K562 (cell line): ENCODE data around the gene GPR157. TPM values are rescaled to one million over a fixed set of nuclear protein-coding genes. Genes with fewer than 3 reads are reported as not detected.

ENCODE experiments used
- SAFB ChIP-seq: fragments of 200-400 bp; formaldehyde crosslinking; IDR thresholded peaks from 2 replicates; pipeline ENCODE4 v1.6.1; 2017; ENCODE audit warnings: low read depth, low read length, borderline replicate concordance
- ZFX ChIP-seq: sonication (generic); formaldehyde crosslinking; IDR thresholded peaks from 2 replicates; pipeline ENCODE4 v1.8.0; 2022; ENCODE audit warnings: mild to moderate bottlenecking, missing genetic modification reagents, moderate library complexity
- polyA plus RNA-seq, 8 experiments: library from polyadenylated mRNA; depleted of rRNA in 4 of 8; stranded (reverse) in 5 of 8; unstranded in 3 of 8; fragments of >200 nt; fragmentation: Nextera tagmentation in 2 of 8; fragmentation: Illumina TruSeq in 1 of 8; extraction: Ambion mirVana in 2 of 8; extraction: Trizol in 1 of 8; gene quantifications; 2 replicates each; pipeline versions ENCODE4 v1.2.1 to v1.2.3, GENCODE V29; 2011 to 2014; ENCODE audit warnings: inconsistent platforms in 1 of 8, missing spikeins in 1 of 8
- total RNA-seq, 7 experiments: library from RNA; depleted of rRNA in 6 of 7; stranded (reverse); fragments of >200 nt in 6 of 7; fragmentation: Illumina TruSeq in 2 of 7; extraction: Trizol in 2 of 7; gene quantifications; 2 replicates each; pipeline versions ENCODE4 v1.2.1 to v1.2.3, GENCODE V29; 2011 to 2021; ENCODE audit warnings: low replicate concordance in 1 of 7
- TF ChIP-seq, protein P1 (sequence below): fragments of 250-450 bp; sonication (Bioruptor Pico); IDR thresholded peaks from 2 replicates; pipeline ENCODE4 v1.4.0; 2020; ENCODE audit warnings: mild to moderate bottlenecking
- TF ChIP-seq, protein P2 (sequence below): fragments of 250-450 bp; sonication (Bioruptor Pico); IDR thresholded peaks from 2 replicates; pipeline ENCODE4 v1.5.0; 2021; ENCODE audit warnings: mild to moderate bottlenecking, moderate library complexity
- TF ChIP-seq, protein P3 (sequence below): sonication (generic); formaldehyde crosslinking; IDR thresholded peaks from 2 replicates; pipeline ENCODE4 v1.8.0; 2022; ENCODE audit warnings: mild to moderate bottlenecking, missing genetic modification reagents
- TF ChIP-seq, protein P4 (sequence below): fragments of 450-650 bp; IDR thresholded peaks from 2 replicates; pipeline ENCODE4 v1.6.1; 2016; ENCODE audit warnings: low read depth
- TF ChIP-seq, protein P5 (sequence below): fragments of 200-400 bp; formaldehyde crosslinking; IDR thresholded peaks from 2 replicates; pipeline ENCODE4 v1.6.1; 2017; ENCODE audit warnings: mild to moderate bottlenecking, low read depth, low read length, moderate library complexity
- TF ChIP-seq, protein P6 (sequence below): fragments of 250-450 bp; sonication (Bioruptor Pico); IDR thresholded peaks from 2 replicates; pipeline ENCODE4 v1.8.0; 2022; ENCODE audit warnings: inconsistent platforms

GPR157 gene
- total and polyA plus RNA-seq, 9 of the 15 experiments (the other 6 are each of a cell fraction or from before 2014, with no cell fraction given), result 0.01 to 0.18 (median 0.04) TPM; not detected in 4

DNA sequence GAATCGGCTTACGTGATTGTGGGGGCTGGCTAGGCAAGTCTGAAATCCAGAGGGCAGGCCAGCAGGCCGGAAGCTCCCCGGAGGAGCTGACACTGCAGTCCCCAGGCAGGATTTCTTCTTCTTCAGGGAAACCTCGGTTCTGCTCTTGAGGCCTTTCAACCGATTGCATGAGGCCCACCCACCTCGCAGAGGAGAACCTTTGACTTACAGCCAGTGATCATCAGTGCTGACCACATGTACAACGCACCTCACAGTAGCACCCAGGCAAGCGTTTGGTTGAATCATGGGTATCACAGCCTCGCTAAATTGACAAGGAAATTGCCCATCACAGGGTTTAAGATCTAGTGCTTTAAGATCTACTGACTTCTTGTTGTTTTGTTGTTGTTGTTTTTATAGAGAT, 23.6 kb upstream of the GPR157 start (continued):
- TF ChIP-seq, protein P1, sequence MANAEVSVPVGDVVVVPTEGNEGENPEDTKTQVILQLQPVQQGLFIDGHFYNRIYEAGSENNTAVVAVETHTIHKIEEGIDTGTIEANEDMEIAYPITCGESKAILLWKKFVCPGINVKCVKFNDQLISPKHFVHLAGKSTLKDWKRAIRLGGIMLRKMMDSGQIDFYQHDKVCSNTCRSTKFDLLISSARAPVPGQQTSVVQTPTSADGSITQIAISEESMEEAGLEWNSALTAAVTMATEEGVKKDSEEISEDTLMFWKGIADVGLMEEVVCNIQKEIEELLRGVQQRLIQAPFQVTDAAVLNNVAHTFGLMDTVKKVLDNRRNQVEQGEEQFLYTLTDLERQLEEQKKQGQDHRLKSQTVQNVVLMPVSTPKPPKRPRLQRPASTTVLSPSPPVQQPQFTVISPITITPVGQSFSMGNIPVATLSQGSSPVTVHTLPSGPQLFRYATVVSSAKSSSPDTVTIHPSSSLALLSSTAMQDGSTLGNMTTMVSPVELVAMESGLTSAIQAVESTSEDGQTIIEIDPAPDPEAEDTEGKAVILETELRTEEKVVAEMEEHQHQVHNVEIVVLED (CRISPR knock-in tag), result no peak
- TF ChIP-seq SAFB, result no peak
- TF ChIP-seq, protein P2, sequence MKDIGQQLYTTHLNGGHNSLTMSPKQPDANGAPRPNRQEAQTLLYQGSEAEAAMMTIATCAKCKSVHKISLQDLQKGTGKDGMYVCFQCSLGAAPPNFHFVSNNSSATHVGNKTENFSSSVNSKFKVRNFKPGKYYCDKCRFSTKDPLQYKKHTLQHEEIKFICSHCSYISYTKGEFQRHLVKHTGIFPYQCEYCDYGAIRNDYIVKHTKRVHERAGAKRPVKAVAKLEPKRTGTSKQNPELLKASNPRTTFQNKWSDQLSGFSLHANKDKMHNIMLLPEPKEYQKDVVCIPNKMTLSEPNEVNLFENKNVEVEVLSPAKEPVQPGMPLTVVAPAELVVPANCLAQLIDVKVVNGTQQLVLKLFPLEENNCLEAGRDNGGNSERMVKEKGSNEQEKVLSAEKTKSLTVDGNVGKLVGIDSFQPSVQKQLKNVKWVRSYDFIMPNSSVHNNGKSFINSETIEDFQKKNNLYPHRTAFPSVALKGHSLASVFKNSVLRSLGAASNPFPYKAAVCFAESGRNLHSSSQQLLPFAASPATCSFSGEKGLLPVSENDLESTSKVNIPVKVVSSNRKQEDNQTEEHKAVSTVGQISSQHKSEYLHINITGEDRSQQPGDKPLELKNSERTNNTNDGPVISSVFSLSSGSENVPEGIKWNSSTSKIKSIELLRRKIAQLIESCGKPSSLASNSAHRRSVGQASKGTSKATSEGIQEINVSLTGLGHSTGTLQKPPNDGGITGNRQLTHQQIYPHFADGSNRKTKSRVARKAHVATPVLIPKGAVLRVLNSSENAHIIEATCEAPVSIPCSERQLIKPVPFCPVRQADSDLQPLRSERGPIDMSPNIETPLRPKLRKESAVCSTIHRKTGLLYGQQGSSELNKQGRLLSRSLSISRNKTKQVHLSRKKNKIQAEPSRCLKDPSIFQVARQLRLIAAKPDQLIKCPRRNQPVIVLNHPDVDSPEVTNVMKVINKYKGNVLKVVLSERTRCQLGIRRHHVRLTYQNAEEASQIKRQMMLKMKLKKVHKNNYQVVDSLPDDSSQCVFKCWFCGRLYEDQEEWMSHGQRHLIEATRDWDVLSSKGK (CRISPR knock-in tag), result no peak
- TF ChIP-seq, protein P3, sequence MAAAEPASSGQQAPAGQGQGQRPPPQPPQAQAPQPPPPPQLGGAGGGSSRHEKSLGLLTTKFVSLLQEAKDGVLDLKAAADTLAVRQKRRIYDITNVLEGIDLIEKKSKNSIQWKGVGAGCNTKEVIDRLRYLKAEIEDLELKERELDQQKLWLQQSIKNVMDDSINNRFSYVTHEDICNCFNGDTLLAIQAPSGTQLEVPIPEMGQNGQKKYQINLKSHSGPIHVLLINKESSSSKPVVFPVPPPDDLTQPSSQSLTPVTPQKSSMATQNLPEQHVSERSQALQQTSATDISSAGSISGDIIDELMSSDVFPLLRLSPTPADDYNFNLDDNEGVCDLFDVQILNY (CRISPR knock-in tag), result no peak
- TF ChIP-seq, protein P4, sequence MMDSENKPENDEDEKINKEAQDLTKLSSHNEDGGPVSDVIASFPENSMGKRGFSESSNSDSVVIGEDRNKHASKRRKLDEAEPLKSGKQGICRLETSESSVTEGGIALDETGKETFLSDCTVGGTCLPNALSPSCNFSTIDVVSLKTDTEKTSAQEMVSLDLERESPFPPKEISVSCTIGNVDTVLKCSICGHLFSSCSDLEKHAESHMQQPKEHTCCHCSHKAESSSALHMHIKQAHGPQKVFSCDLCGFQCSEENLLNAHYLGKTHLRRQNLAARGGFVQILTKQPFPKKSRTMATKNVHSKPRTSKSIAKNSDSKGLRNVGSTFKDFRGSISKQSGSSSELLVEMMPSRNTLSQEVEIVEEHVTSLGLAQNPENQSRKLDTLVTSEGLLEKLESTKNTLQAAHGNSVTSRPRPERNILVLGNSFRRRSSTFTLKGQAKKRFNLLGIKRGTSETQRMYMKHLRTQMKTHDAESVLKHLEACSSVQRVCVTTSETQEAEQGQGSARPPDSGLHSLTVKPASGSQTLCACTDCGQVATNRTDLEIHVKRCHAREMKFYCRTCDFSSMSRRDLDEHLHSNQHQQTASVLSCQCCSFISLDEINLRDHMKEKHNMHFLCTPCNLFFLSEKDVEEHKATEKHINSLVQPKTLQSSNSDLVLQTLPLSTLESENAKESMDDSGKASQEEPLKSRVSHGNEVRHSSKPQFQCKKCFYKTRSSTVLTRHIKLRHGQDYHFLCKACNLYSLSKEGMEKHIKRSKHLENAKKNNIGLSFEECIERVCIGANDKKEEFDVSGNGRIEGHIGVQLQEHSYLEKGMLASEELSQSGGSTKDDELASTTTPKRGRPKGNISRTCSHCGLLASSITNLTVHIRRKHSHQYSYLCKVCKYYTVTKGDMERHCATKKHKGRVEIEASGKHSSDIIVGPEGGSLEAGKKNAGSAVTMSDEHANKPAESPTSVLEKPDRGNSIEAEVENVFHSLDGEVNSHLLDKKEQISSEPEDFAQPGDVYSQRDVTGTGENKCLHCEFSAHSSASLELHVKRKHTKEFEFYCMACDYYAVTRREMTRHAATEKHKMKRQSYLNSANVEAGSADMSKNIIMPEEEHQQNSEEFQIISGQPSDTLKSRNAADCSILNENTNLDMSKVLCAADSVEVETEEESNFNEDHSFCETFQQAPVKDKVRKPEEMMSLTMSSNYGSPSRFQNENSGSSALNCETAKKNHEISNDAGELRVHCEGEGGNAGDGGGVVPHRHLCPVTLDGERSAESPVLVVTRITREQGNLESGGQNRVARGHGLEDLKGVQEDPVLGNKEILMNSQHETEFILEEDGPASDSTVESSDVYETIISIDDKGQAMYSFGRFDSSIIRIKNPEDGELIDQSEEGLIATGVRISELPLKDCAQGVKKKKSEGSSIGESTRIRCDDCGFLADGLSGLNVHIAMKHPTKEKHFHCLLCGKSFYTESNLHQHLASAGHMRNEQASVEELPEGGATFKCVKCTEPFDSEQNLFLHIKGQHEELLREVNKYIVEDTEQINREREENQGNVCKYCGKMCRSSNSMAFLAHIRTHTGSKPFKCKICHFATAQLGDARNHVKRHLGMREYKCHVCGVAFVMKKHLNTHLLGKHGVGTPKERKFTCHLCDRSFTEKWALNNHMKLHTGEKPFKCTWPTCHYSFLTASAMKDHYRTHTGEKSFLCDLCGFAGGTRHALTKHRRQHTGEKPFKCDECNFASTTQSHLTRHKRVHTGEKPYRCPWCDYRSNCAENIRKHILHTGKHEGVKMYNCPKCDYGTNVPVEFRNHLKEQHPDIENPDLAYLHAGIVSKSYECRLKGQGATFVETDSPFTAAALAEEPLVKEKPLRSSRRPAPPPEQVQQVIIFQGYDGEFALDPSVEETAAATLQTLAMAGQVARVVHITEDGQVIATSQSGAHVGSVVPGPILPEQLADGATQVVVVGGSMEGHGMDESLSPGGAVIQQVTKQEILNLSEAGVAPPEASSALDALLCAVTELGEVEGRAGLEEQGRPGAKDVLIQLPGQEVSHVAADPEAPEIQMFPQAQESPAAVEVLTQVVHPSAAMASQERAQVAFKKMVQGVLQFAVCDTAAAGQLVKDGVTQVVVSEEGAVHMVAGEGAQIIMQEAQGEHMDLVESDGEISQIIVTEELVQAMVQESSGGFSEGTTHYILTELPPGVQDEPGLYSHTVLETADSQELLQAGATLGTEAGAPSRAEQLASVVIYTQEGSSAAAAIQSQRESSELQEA, result no peak
- TF ChIP-seq, protein P5, sequence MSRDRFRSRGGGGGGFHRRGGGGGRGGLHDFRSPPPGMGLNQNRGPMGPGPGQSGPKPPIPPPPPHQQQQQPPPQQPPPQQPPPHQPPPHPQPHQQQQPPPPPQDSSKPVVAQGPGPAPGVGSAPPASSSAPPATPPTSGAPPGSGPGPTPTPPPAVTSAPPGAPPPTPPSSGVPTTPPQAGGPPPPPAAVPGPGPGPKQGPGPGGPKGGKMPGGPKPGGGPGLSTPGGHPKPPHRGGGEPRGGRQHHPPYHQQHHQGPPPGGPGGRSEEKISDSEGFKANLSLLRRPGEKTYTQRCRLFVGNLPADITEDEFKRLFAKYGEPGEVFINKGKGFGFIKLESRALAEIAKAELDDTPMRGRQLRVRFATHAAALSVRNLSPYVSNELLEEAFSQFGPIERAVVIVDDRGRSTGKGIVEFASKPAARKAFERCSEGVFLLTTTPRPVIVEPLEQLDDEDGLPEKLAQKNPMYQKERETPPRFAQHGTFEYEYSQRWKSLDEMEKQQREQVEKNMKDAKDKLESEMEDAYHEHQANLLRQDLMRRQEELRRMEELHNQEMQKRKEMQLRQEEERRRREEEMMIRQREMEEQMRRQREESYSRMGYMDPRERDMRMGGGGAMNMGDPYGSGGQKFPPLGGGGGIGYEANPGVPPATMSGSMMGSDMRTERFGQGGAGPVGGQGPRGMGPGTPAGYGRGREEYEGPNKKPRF, result no peak
- TF ChIP-seq ZFX (CRISPR knock-in tag), result no peak
- TF ChIP-seq, protein P6, sequence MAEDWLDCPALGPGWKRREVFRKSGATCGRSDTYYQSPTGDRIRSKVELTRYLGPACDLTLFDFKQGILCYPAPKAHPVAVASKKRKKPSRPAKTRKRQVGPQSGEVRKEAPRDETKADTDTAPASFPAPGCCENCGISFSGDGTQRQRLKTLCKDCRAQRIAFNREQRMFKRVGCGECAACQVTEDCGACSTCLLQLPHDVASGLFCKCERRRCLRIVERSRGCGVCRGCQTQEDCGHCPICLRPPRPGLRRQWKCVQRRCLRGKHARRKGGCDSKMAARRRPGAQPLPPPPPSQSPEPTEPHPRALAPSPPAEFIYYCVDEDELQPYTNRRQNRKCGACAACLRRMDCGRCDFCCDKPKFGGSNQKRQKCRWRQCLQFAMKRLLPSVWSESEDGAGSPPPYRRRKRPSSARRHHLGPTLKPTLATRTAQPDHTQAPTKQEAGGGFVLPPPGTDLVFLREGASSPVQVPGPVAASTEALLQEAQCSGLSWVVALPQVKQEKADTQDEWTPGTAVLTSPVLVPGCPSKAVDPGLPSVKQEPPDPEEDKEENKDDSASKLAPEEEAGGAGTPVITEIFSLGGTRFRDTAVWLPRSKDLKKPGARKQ (CRISPR knock-in tag), result no peak
